OCI-LY7 (cell line): Measurements from ENCODE around the gene JPH3. TPM values are rescaled to one million over a fixed set of nuclear protein-coding genes. Genes with fewer than 3 reads are reported as not detected.

Experiments
- BruUV-seq: library from RNA; stranded (reverse); fragments of 400-500 nt; replicated peaks from 2 replicates; lab custom pipeline; 2021; lab: Mats Ljungman, UMichigan
- CTCF ChIA-PET: fragments of 300-600 bp; sonication (Branson Sonifier 250); formaldehyde crosslinking; loops from one replicate; lab custom pipeline; 2022; ENCODE audit warnings: antibody characterized with exemption; ENCODE audit not compliant: unreplicated experiment; lab: Charles Lee
- POLR2A ChIA-PET: fragments of 300-600 bp; sonication (Branson Sonifier 250); formaldehyde crosslinking; loops from one replicate; lab custom pipeline; 2022; ENCODE audit warnings: antibody characterized with exemption; lab: Charles Lee
- DNase-seq: peaks from one replicate; pipeline ENCODE4 v3.0.0-alpha.2; 2015; ENCODE audit warnings: low spot score
- H2AFZ ChIP-seq: fragments of 200-600 bp; sonication (generic), shearing (Covaris generic); 2 replicates; pipeline ENCODE4 v1.6.1; 2014; ENCODE audit warnings: mild to moderate bottlenecking, antibody characterized with exemption, low read length, moderate library complexity
- H3K27ac ChIP-seq: fragments of 200-600 bp; sonication (generic); 2 replicates; pipeline ENCODE4 v1.5.1; 2014; ENCODE audit warnings: mixed run types, low read depth, mild to moderate bottlenecking, moderate library complexity, low read length, inconsistent platforms; ENCODE audit not compliant: poor library complexity, severe bottlenecking
- H3K36me3 ChIP-seq: fragments of 200-600 bp; sonication (generic); 2 replicates; pipeline ENCODE4 v1.6.1; 2014; ENCODE audit warnings: mild to moderate bottlenecking, antibody characterized with exemption, low read length, moderate library complexity, mixed read lengths; ENCODE audit not compliant: insufficient read depth
- H3K4me1 ChIP-seq: fragments of 200-600 bp; sonication (generic); 2 replicates; pipeline ENCODE4 v1.5.1; 2014; ENCODE audit warnings: mild to moderate bottlenecking, low read length; ENCODE audit not compliant: insufficient read depth, poor library complexity, severe bottlenecking
- H3K4me2 ChIP-seq: fragments of 200-600 bp; sonication (generic); 2 replicates; pipeline ENCODE4 v1.6.1; 2014; ENCODE audit warnings: mild to moderate bottlenecking, low read length
- H3K4me3 ChIP-seq: fragments of 200-600 bp; sonication (generic); 2 replicates; pipeline ENCODE4 v1.5.1; 2014; ENCODE audit warnings: mild to moderate bottlenecking, low read depth, low read length; ENCODE audit not compliant: poor library complexity, severe bottlenecking
- H3K79me2 ChIP-seq: fragments of 200-600 bp; sonication (generic); 2 replicates; pipeline ENCODE4 v1.6.1; 2016; ENCODE audit warnings: low read depth, mild to moderate bottlenecking, low read length, moderate library complexity, mixed read lengths; ENCODE audit not compliant: insufficient read depth
- H3K9me2 ChIP-seq: fragments of 200-600 bp; sonication (generic); 2 replicates; pipeline ENCODE4 v1.6.1; 2016; ENCODE audit warnings: mild to moderate bottlenecking, low read length, mixed read lengths; ENCODE audit not compliant: insufficient read depth
- H3K9me3 ChIP-seq: fragments of 200-600 bp; sonication (generic); 2 replicates; pipeline ENCODE4 v1.6.1; 2014; ENCODE audit warnings: mild to moderate bottlenecking, mixed run types, low read length, mixed read lengths
- H4K20me1 ChIP-seq: fragments of 200-600 bp; sonication (generic); 2 replicates; pipeline ENCODE4 v1.6.1; 2014; ENCODE audit warnings: mild to moderate bottlenecking, antibody characterized with exemption, low read length, moderate library complexity, mixed read lengths; ENCODE audit not compliant: insufficient read depth
- CTCF ChIP-seq: fragments of 200-600 bp; sonication (generic); conservative IDR thresholded peaks from 2 replicates; pipeline ENCODE4 v1.5.1; 2014; ENCODE audit warnings: mild to moderate bottlenecking, antibody characterized with exemption, low read length, moderate library complexity, mixed read lengths
- EZH2phosphoT487 ChIP-seq: fragments of 200-600 bp; sonication (generic); IDR thresholded peaks from 2 replicates; pipeline ENCODE4 v1.6.1; 2018; ENCODE audit warnings: low read depth, borderline replicate concordance, mild to moderate bottlenecking, mixed run types, antibody characterized with exemption, low read length, moderate library complexity, mixed read lengths
- intact Hi-C: fragments of 100-400 bp; cut with micrococcal nuclease; formaldehyde crosslinking; loops from one replicate; pipeline ENCODE4 v1.10.0; 2022; ENCODE audit not compliant: unreplicated experiment
- total RNA-seq, 2 experiments: library from RNA; depleted of rRNA in 1 of 2; stranded (reverse); fragments of >200 nt in 1 of 2; shearing (Covaris generic) in 1 of 2; gene quantifications; 2 replicates each; pipeline ENCODE4 v1.2.3, GENCODE V29; 2014 to 2022

JPH3 gene
- total RNA-seq, 2 experiments from 2014 or later: not detected

- H3K9me2 ChIP-seq: no peaks in the 10 kb centered on the region
- no peaks in the 10 kb centered on the region for H3K79me2 ChIP-seq
- no peaks in the 10 kb centered on the region for H3K4me1 ChIP-seq
- no peak overlapping the region for H2AFZ ChIP-seq
- no peak for DNase-seq
- POLR2A ChIA-PET: no interaction called here
- no peak overlapping the region for H3K4me2 ChIP-seq
- intact Hi-C loops: no loop called here
- no peaks in the 10 kb centered on the region for H4K20me1 ChIP-seq
- CTCF ChIA-PET: no interaction called here
- H3K27ac ChIP-seq: no peak overlapping the region
- TF ChIP-seq EZH2phosphoT487 (no peak), CTCF (no peak)
- H3K36me3 ChIP-seq: no peaks in the 10 kb centered on the region
- BruUV-seq: no TSS peak
- H3K9me3 ChIP-seq: no peaks in the 10 kb centered on the region
- H3K4me3 ChIP-seq: no peak overlapping the region
Observed at GRCh38 chr16:87582216-87582965, 19.9 kb upstream of the JPH3 start.

- no peak for DNase-seq
- Histone ChIP-seq H2AFZ (no peak overlapping the region), H3K27ac (no peak overlapping the region), H3K4me1 (no peaks in the 10 kb centered on the region), H4K20me1 (no peaks in the 10 kb centered on the region), H3K79me2 (no peaks in the 10 kb centered on the region), H3K36me3 (no peaks in the 10 kb centered on the region), H3K4me2 (no peak overlapping the region), H3K9me3 (no peaks in the 10 kb centered on the region), H3K9me2 (no peaks in the 10 kb centered on the region), H3K4me3 (no peak overlapping the region)
- TF ChIP-seq EZH2phosphoT487: no peak
- TF ChIP-seq CTCF: no peak
- intact Hi-C loops: no loop called here
- POLR2A ChIA-PET: no interaction called here
- no TSS peak for BruUV-seq
- CTCF ChIA-PET: no interaction called here
Observed at GRCh38 chr16:87582966-87583325, 19.4 kb upstream of the JPH3 start.

GRCh38 chr16:87583453-87584131, 18.7 kb upstream of the JPH3 start:
- Histone ChIP-seq H3K9me3 (no peaks in the 10 kb centered on the region), H3K79me2 (no peaks in the 10 kb centered on the region), H4K20me1 (no peaks in the 10 kb centered on the region), H3K4me3 (no peak overlapping the region), H3K9me2 (no peaks in the 10 kb centered on the region), H3K4me1 (no peaks in the 10 kb centered on the region), H3K27ac (no peak overlapping the region), H3K4me2 (no peak overlapping the region), H2AFZ (no peak overlapping the region), H3K36me3 (no peaks in the 10 kb centered on the region)
- BruUV-seq: no TSS peak
- POLR2A ChIA-PET: no interaction called here
- intact Hi-C loops: no loop called here
- CTCF ChIA-PET: no interaction called here
- no peak for DNase-seq
- TF ChIP-seq EZH2phosphoT487 (no peak), CTCF (no peak)
